ENCODE results near the gene TMEM50B. TPM values are rescaled to one million over a fixed set of nuclear protein-coding genes. Genes with fewer than 3 reads are reported as not detected.

Gene TMEM50B
- total RNA-seq = 10 to 100 TPM; 34.5 to 42.1 (median 40.5) TPM
- total RNA-seq (2013) = 59.4 TPM

DNA sequence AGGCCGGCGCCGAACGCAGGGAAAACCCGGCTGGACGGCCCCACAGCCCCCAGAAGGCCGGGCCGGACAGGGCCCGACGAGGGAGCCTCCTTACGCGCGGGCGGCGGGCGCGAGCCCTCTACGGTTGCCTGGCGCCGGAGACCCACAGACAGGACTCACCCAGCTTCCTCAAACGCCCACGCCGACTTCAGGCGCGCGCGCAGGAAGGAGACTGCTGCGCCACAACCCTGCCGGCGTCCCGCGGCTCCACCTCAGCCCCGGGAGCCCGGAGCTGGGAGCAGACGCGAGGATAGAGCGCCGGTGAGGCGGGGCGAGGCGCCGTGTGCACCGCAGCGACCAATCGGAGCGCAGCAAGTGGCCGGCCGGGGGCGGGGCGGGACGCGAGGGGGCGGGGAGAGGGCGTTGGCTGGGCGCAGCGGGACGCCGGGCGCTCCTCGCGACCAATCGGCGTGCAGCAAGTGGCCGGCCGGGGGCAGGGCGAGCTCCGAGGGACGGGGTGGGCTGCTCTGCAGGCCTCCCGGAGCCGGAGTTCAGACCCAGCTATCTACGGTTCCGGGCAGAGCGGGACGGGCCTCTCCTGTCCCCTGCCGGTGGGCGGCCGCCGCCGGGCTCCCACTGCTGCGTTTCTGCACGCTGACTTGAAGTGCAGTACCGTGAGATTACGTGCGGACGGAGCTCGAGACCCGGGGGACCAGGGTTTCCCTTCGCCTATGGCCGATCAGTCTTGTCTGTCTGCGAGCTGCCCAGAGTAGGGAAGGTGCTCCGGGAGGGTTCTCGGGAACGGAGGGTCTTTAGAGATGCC is at the start of gene TMEM50B:
Gene TMEM50B, minus strand, starts transcription at position 296 of the 802 bp plus-strand sequence. CDS start 11,089 bp downstream, outside the sequence.
- Mint-ChIP-seq H3K4me1 (peaks cover 8 to 15% of the 10 kb centered on the region in 2 donors), H3K27ac (peak within 1 kb of the TSS; percentile 83 to 85), H3K27me3 (ENCODE audit: low read depth in 2 of 2) (no peaks in the 10 kb centered on the region), H3K36me3 (no peaks in the 10 kb centered on the region), H3K4me3 (peak within 1 kb of the TSS; percentile 94), H3K9me3 (no peaks in the 10 kb centered on the region)
- intact Hi-C loops (cut with micrococcal nuclease) = loop anchor here (1.0 to 5.0 kb wide), 3 partner anchors 11 to 125 kb away; partner anchors contain the start of genes DNAJC28 and DONSON
- peak within 1 kb of the TSS; percentile 93 for H3K4me3 ChIP-seq (ENCODE audit: low read length)
- H3K27ac ChIP-seq (ENCODE audit: low read length) = peak within 1 kb of the TSS; percentile 83
- H3K9me3 ChIP-seq (ENCODE audit: control insufficient read depth, insufficient read depth, low read length) = no peaks in the 10 kb centered on the region
- peaks cover 17% of the 10 kb centered on the region for H3K4me1 ChIP-seq (ENCODE audit: control insufficient read depth, insufficient read depth, low read length)
- no peaks in the 10 kb centered on the region for H3K36me3 ChIP-seq (ENCODE audit: control insufficient read depth, insufficient read depth, low read length)
- under 1% methylated on average over 93 of the region's 93 CpGs for WGBS (ENCODE audit: insufficient coverage)
- DNase-seq (peak; percentile 88 to 98), ATAC-seq (peak; percentile 87 to 96 (median 88))
- peak; percentile 31 for TF ChIP-seq CTCF (IDR thresholded peaks at IDR 0.05)
- no peaks in the 10 kb centered on the region for H3K27me3 ChIP-seq (ENCODE audit: control insufficient read depth, insufficient read depth, low read length)

- no peaks in the 10 kb centered on the region for H3K4me1 ChIP-seq (ENCODE audit: control insufficient read depth, insufficient read depth, low read length)
- peaks cover 8% of the 10 kb centered on the region for H3K36me3 Mint-ChIP-seq
Observed at GRCh38 chr21:33522953-33523349, 43.2 kb upstream of the TMEM50B start.

GRCh38 chr21:33522297-33522952 is 42.7 kb upstream of the TMEM50B start:
- H3K9me3 ChIP-seq (ENCODE audit: control insufficient read depth, insufficient read depth, low read length) = no peaks in the 10 kb centered on the region
- H3K4me3 ChIP-seq (ENCODE audit: low read length) = no peak overlapping the region
- peaks cover 11% of the 10 kb centered on the region for H3K36me3 Mint-ChIP-seq
- no peak for TF ChIP-seq CTCF (IDR thresholded peaks at IDR 0.05)
- no peak for ATAC-seq
- WGBS (ENCODE audit: insufficient coverage) = 86% methylated on average over 1 of the region's 5 CpGs
- no peak overlapping the region for H3K4me3 Mint-ChIP-seq
- H3K27ac Mint-ChIP-seq = no peak overlapping the region
- peaks cover 40% of the 10 kb centered on the region for H3K36me3 ChIP-seq (ENCODE audit: control insufficient read depth, insufficient read depth, low read length)
- no peaks in the 10 kb centered on the region for H3K4me1 ChIP-seq (ENCODE audit: control insufficient read depth, insufficient read depth, low read length)
- intact Hi-C loops (cut with micrococcal nuclease) = no loop called here
- no peaks in the 10 kb centered on the region for H3K27me3 ChIP-seq (ENCODE audit: control insufficient read depth, insufficient read depth, low read length)
- no peaks in the 10 kb centered on the region for H3K27me3 Mint-ChIP-seq (ENCODE audit: low read depth in 2 of 2)
- no peaks in the 10 kb centered on the region for H3K4me1 Mint-ChIP-seq
- no peak for DNase-seq
- H3K9me3 Mint-ChIP-seq = no peaks in the 10 kb centered on the region
- no peak overlapping the region for H3K27ac ChIP-seq (ENCODE audit: low read length)

More at GRCh38 chr21:33522953-33523349, 43.2 kb upstream of the TMEM50B start:
- Histone ChIP-seq H3K27me3 (ENCODE audit: control insufficient read depth, insufficient read depth, low read length) (no peaks in the 10 kb centered on the region), H3K36me3 (ENCODE audit: control insufficient read depth, insufficient read depth, low read length) (peaks cover 40% of the 10 kb centered on the region), H3K9me3 (ENCODE audit: control insufficient read depth, insufficient read depth, low read length) (no peaks in the 10 kb centered on the region), H3K27ac (ENCODE audit: low read length) (no peak overlapping the region), H3K4me3 (ENCODE audit: low read length) (no peak overlapping the region)
- intact Hi-C loops (cut with micrococcal nuclease) = no loop called here
- TF ChIP-seq CTCF (IDR thresholded peaks at IDR 0.05) = no peak
- no peaks in the 10 kb centered on the region for H3K9me3 Mint-ChIP-seq
- H3K27ac Mint-ChIP-seq = no peak overlapping the region
- no peaks in the 10 kb centered on the region for H3K27me3 Mint-ChIP-seq (ENCODE audit: low read depth in 2 of 2)
- WGBS (ENCODE audit: insufficient coverage) = 47% methylated on average over 1 of the region's 1 CpG
- DNase-seq = no peak
- H3K4me3 Mint-ChIP-seq = no peak overlapping the region
- H3K4me1 Mint-ChIP-seq = no peaks in the 10 kb centered on the region
- no peak for ATAC-seq

Data from natural killer cell (primary cell).